Thyroid gland (tissue), 4 donors: ENCODE results near the gene NIM1K.

Source experiments
- POLR2A ChIP-seq, 2 donors: fragments of 450-650 bp; IDR thresholded peaks; one replicate each; pipeline ENCODE4 v1.6.1; 2017; ENCODE audit warnings: antibody characterized with exemption in 2 of 2, mild to moderate bottlenecking in 2 of 2, moderate library complexity in 1 of 2
- TF ChIP-seq, protein P1 (sequence below), 6 experiments: fragments of 200-600 bp in 3 of 6; fragments of 450-650 bp in 3 of 6; sonication (generic) in 3 of 6; IDR thresholded peaks; one replicate each; pipeline ENCODE4 v1.5.1; 2016 to 2019; ENCODE audit warnings: antibody characterized with exemption in 6 of 6, mild to moderate bottlenecking in 2 of 6, inconsistent platforms in 1 of 6, moderate library complexity in 1 of 6

- TF ChIP-seq, protein P1, sequence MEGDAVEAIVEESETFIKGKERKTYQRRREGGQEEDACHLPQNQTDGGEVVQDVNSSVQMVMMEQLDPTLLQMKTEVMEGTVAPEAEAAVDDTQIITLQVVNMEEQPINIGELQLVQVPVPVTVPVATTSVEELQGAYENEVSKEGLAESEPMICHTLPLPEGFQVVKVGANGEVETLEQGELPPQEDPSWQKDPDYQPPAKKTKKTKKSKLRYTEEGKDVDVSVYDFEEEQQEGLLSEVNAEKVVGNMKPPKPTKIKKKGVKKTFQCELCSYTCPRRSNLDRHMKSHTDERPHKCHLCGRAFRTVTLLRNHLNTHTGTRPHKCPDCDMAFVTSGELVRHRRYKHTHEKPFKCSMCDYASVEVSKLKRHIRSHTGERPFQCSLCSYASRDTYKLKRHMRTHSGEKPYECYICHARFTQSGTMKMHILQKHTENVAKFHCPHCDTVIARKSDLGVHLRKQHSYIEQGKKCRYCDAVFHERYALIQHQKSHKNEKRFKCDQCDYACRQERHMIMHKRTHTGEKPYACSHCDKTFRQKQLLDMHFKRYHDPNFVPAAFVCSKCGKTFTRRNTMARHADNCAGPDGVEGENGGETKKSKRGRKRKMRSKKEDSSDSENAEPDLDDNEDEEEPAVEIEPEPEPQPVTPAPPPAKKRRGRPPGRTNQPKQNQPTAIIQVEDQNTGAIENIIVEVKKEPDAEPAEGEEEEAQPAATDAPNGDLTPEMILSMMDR (IDR thresholded peaks at IDR 0.05) = no peak
- no peak for TF ChIP-seq POLR2A (IDR thresholded peaks at IDR 0.05)
Measured at GRCh38 chr5:43197535-43197934, 5.5 kb downstream of the NIM1K start.
